GM23248 (cell line): ENCODE data around the gene PLA2G2D. TPM values are rescaled to one million over a fixed set of nuclear protein-coding genes. Genes with fewer than 3 reads are reported as not detected.

Source experiments
- DNase-seq: peaks from one replicate; pipeline ENCODE4 v3.0.0-alpha.2; 2015
- H2AFZ ChIP-seq: fragments of 200-600 bp; sonication (generic); 2 replicates; pipeline ENCODE4 v1.6.1; 2016; ENCODE audit warnings: antibody characterized with exemption
- H3F3A ChIP-seq: fragments of 200-600 bp; sonication (generic); 2 replicates; pipeline ENCODE4 v1.6.1; 2016; ENCODE audit warnings: mild to moderate bottlenecking, antibody characterized with exemption, mixed run types; ENCODE audit not compliant: insufficient read depth
- H3K27ac ChIP-seq: fragments of 200-600 bp; sonication (generic); 2 replicates; pipeline ENCODE4 v1.5.1; 2016; ENCODE audit warnings: mild to moderate bottlenecking
- H3K27me3 ChIP-seq: fragments of 200-600 bp; sonication (generic); replicated peaks from 2 replicates; pipeline ENCODE4 v1.6.1; 2016; ENCODE audit warnings: mild to moderate bottlenecking; ENCODE audit not compliant: insufficient read depth
- H3K36me3 ChIP-seq: fragments of 200-600 bp; sonication (generic); 2 replicates; pipeline ENCODE4 v1.6.1; 2016; ENCODE audit warnings: low read depth, mild to moderate bottlenecking
- H3K4me1 ChIP-seq: fragments of 200-600 bp; sonication (generic); 2 replicates; pipeline ENCODE4 v1.6.1; 2016; ENCODE audit warnings: mild to moderate bottlenecking; ENCODE audit not compliant: insufficient read depth
- H3K4me2 ChIP-seq: fragments of 200-600 bp; sonication (generic); one replicate; pipeline ENCODE4 v1.6.1; 2016; ENCODE audit warnings: mild to moderate bottlenecking; ENCODE audit not compliant: unreplicated experiment
- H3K4me3 ChIP-seq: fragments of 200-600 bp; sonication (generic); 2 replicates; pipeline ENCODE4 v1.5.1; 2016; ENCODE audit warnings: mild to moderate bottlenecking
- H3K79me2 ChIP-seq: fragments of 200-600 bp; sonication (generic); 2 replicates; pipeline ENCODE4 v1.6.1; 2016; ENCODE audit warnings: mild to moderate bottlenecking; ENCODE audit not compliant: insufficient read depth
- H3K9ac ChIP-seq: fragments of 200-600 bp; sonication (generic); 2 replicates; pipeline ENCODE4 v1.6.1; 2016; ENCODE audit warnings: mild to moderate bottlenecking
- H3K9me2 ChIP-seq: fragments of 200-600 bp; sonication (generic); 2 replicates; pipeline ENCODE4 v1.6.1; 2016; ENCODE audit warnings: mixed run types, mild to moderate bottlenecking, moderate library complexity; ENCODE audit not compliant: insufficient read depth
- H3K9me3 ChIP-seq: fragments of 200-600 bp; sonication (generic); one replicate; pipeline ENCODE4 v1.6.1; 2017; ENCODE audit warnings: low read depth
- H4K20me1 ChIP-seq: fragments of 200-600 bp; sonication (generic); 2 replicates; pipeline ENCODE4 v1.6.0; 2016; ENCODE audit not compliant: insufficient read depth
- EZH2 ChIP-seq: fragments of 200-600 bp; sonication (generic); IDR thresholded peaks from 2 replicates; pipeline ENCODE4 v1.6.1; 2018; ENCODE audit warnings: antibody characterized with exemption, mild to moderate bottlenecking; ENCODE audit not compliant: insufficient read depth, poor library complexity, severe bottlenecking
- EZH2phosphoT487 ChIP-seq: fragments of 200-600 bp; sonication (generic); IDR thresholded peaks from 2 replicates; pipeline ENCODE4 v1.6.1; 2018; ENCODE audit warnings: antibody characterized with exemption, moderate library complexity, mild to moderate bottlenecking, low read depth; ENCODE audit not compliant: insufficient read depth
- WGBS, 2 experiments: methylation state at CpG; one replicate each; pipeline ENCODE4 v1.1.6; 2015 to 2017; ENCODE audit warnings: low lambda C conversion rate in 2 of 2, low coverage in 1 of 2; ENCODE audit errors: missing lambda C conversion rate in 2 of 2; 5-methylcytosine and 5-hydroxymethylcytosine counted together
- in situ Hi-C: fragments of 300-500 bp; cut with MboI; formaldehyde crosslinking; loops from 2 replicates; pipeline ENCODE4 v1.15.0; 2020
- polyA plus RNA-seq: library from polyadenylated mRNA; unstranded; fragments of >200 nt; fragmentation: Nextera tagmentation; extraction: Ambion mirVana; gene quantifications from 2 replicates; pipeline ENCODE4 v1.2.1, GENCODE V29; 2016
- total RNA-seq: library from RNA; depleted of rRNA; stranded (reverse); fragments of >200 nt; shearing (Covaris generic); gene quantifications from 2 replicates; pipeline ENCODE4 v1.2.3, GENCODE V29; 2014

PLA2G2D gene
- total and polyA plus RNA-seq, 2 experiments from 2014 or later: not detected

DNA sequence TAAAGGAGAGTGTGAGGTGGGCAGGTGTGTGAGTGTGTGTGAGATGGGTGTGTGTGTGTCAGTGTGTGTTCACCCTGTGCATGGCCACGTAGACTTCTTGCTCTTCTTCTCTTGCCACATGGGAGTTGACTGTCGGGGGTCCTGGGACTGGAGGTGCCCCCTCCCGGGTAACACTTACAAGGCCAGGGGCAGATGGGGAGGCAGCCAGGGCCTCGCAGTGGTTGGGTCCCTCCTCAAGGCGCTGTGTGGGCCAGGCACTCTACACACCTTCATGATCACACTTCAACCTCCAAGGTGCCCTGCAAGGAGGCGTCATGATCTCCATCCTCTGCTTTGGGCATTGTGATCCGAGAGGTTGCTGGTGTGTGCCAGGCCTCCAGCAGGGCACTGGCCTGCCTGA lies 22.1 kb upstream of the PLA2G2D start:
- in situ Hi-C loops: no loop called here
- no peak overlapping the region for H3K9ac ChIP-seq
- H3K27me3 ChIP-seq: no peaks in the 10 kb centered on the region; the same call in 1 of the 2 replicates
- no peak overlapping the region for H3K4me3 ChIP-seq
- TF ChIP-seq EZH2phosphoT487 (no peak), EZH2 (no peak)
- no peak overlapping the region for H2AFZ ChIP-seq
- no peak overlapping the region for H3K4me2 ChIP-seq
- H4K20me1 ChIP-seq: no peaks in the 10 kb centered on the region
- H3K36me3 ChIP-seq: no peaks in the 10 kb centered on the region
- H3K4me1 ChIP-seq: no peaks in the 10 kb centered on the region
- H3K9me3 ChIP-seq: no peaks in the 10 kb centered on the region
- no peaks in the 10 kb centered on the region for H3K79me2 ChIP-seq
- 65 to 76% methylated on average over 7 of the region's 7 CpGs for WGBS, 2 experiments
- H3K27ac ChIP-seq: no peak overlapping the region
- H3K9me2 ChIP-seq: no peaks in the 10 kb centered on the region
- DNase-seq: no peak
- H3F3A ChIP-seq: no peaks in the 10 kb centered on the region

DNA sequence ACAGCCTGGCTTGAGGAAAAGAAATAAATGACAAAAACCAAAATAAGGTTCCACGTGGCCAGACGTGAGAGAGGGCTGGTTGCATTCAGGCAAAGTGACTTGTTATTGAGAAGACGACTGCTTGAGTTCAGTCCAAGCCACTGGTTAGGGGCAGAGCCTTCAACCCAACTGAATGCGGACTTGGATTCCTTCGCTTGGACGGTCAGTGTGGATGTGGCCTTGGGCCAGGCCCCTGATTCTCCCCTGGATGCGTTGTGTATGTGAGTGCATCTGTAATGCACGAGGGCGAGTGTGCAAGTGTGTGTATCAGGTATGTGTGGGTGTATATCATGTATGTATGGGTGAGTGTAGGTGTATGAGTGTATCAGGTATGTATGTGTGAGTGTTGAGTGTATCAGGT lies 21.7 kb upstream of the PLA2G2D start:
- Histone ChIP-seq H3K9me2 (no peaks in the 10 kb centered on the region), H3F3A (no peaks in the 10 kb centered on the region), H3K4me3 (no peak overlapping the region), H3K27ac (no peak overlapping the region), H3K9me3 (no peaks in the 10 kb centered on the region), H3K4me1 (no peaks in the 10 kb centered on the region), H3K36me3 (no peaks in the 10 kb centered on the region), H4K20me1 (no peaks in the 10 kb centered on the region), H2AFZ (no peak overlapping the region), H3K4me2 (no peak overlapping the region), H3K79me2 (no peaks in the 10 kb centered on the region), H3K27me3 (no peaks in the 10 kb centered on the region; the same call in 1 of the 2 replicates), H3K9ac (no peak overlapping the region)
- in situ Hi-C loops: no loop called here
- DNase-seq: no peak
- TF ChIP-seq EZH2 (no peak), EZH2phosphoT487 (no peak)
- 55 to 60% methylated on average over 9 of the region's 9 CpGs for WGBS, 2 experiments

DNA sequence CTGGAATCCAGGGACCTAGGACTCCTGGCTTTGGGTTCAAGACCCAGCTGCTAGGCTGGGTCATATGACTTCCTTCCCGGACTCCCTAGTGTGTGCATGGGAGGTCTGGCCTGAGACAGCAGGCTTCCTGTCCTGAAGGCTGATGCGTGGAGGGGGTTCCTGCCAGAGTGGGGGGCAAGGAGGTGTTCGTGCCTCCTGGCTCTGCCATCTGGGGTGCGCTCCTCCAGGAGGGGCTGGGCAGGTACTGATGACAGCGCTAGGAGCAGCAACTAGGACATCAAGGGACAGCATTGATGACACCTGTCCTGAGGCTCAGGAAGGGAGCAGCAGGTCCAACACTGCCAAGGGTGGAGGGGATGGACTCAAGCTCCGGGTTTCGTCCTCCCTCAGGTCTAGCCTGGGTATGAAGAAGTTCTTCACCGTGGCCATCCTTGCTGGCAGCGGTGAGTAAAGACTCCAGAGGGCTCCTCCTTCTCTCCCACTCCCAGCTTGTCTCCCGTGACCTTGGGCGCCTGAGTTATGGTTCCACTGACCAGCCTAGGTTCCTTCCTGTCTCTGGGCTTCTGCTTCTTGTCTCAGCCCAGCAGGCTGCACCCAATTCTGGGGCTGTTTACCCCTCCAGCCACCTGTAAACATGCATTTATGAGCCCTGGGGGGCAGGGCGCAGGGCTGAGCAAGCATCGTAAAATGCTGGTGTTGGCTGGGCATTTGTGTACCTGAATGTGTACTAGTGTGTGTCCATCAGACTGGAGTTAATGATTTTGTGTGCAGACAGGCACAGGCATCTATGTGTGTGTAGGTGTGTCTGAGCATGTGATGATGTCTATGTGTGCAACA lies 20.7 kb upstream of the PLA2G2D start:
- WGBS, 2 experiments: 56 to 62% methylated on average over 13 of the region's 13 CpGs
- Histone ChIP-seq H3K9ac (no peak overlapping the region), H3K79me2 (no peaks in the 10 kb centered on the region), H4K20me1 (no peaks in the 10 kb centered on the region), H3K4me1 (no peaks in the 10 kb centered on the region), H3K9me2 (no peaks in the 10 kb centered on the region), H3K36me3 (no peaks in the 10 kb centered on the region), H3K9me3 (no peaks in the 10 kb centered on the region), H3K4me3 (no peak overlapping the region), H3K27ac (no peak overlapping the region), H3F3A (no peaks in the 10 kb centered on the region), H3K4me2 (no peak overlapping the region), H2AFZ (no peak overlapping the region), H3K27me3 (no peaks in the 10 kb centered on the region; the same call in 1 of the 2 replicates)
- no peak for DNase-seq
- in situ Hi-C loops: no loop called here
- no peak for TF ChIP-seq EZH2phosphoT487
- TF ChIP-seq EZH2: no peak

DNA sequence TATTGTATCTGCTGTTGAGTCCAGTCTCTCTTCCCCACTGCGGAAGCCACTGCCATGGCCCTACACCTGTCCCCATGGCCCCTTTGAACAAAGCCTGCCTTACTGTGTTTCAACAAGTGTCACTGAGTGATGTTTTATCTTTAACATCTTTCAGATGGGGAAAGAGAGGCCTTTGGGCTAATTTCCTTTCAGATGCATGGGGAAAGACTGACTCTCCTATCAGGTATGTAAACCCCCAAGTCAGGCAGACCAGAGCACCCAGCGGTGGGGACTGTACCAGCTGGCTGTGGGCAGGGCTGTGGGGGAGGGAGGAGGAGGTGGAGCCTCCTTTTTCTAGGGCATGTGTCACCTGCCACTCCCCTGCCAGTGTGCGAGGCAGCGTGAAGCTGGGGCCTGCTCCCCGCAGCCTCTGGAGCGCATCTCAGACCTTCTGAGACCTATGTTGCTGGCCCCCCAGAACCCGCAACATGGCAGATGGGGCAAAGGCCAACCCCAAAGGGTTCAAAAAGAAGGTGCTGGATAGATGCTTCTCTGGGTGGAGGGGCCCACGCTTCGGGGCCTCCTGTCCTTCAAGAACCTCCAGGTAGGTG lies 19.7 kb upstream of the PLA2G2D start, which contains the start of gene PLA2G2F:
PLA2G2F (plus strand) TSS at position 363 of the 590 bp plus-strand sequence; CDS start at position 468, 105 bp downstream.
- Histone ChIP-seq H3K36me3 (no peaks in the 10 kb centered on the region), H3K4me3 (no peak within 1 kb of the TSS), H4K20me1 (no peaks in the 10 kb centered on the region), H3K4me2 (no peak within 1 kb of the TSS), H3K79me2 (no peaks in the 10 kb centered on the region), H3K27ac (no peak within 1 kb of the TSS), H2AFZ (no peak within 1 kb of the TSS), H3K9me2 (no peaks in the 10 kb centered on the region), H3K27me3 (no peaks in the 10 kb centered on the region; the same call in 1 of the 2 replicates), H3K4me1 (no peaks in the 10 kb centered on the region), H3F3A (no peaks in the 10 kb centered on the region), H3K9me3 (no peaks in the 10 kb centered on the region), H3K9ac (no peak within 1 kb of the TSS)
- in situ Hi-C loops: no loop called here
- TF ChIP-seq EZH2phosphoT487 (no peak), EZH2 (no peak)
- WGBS, 2 experiments: 86 to 87% methylated on average over 9 of the region's 9 CpGs
- no peak for DNase-seq
